Muscle of back (tissue), 13 donors: ENCODE results near the gene ILKAP. TPM values are rescaled to one million over a fixed set of nuclear protein-coding genes. Genes with fewer than 3 reads are reported as not detected.

Experiments used
- DNase-seq, 3 donors: peaks; one replicate each; pipeline versions ENCODE4 v3.0.0 to v3.0.0-alpha.2; 2013
- long read RNA-seq, 9 donors: transcript quantifications; one replicate each; lab custom pipeline, GENCODE V29; 2026
- polyA plus RNA-seq, 10 donors: library from polyadenylated mRNA; unstranded; fragments of 120-200 nt; gene quantifications; one replicate each; pipeline ENCODE4 v1.2.1, GENCODE V29; 2013; ENCODE audit not compliant: insufficient read length in 10 of 10

The ILKAP gene
- 10 to 100 TPM; 27.6 to 45.1 (median 31.7) TPM for polyA plus RNA-seq
- long read RNA-seq, donor 1, transcript ILKAP-201 (12 exons, 1,490 nt) = major isoform, 12 of 15 reads
- long read RNA-seq, donor 1, partial matches to known transcripts = 0 of 15 reads
- long read RNA-seq, donor 1, other reads (novel, unspliced or antisense) = 0 of 15 reads
- long read RNA-seq, donor 2, transcript ILKAP-201 (12 exons, 1,490 nt) = major isoform, 8 of 9 reads
- long read RNA-seq, donor 2, partial matches to known transcripts = 0 of 9 reads
- long read RNA-seq, donor 2, other reads (novel, unspliced or antisense) = 0 of 9 reads
- long read RNA-seq, donor 3 = 0 reads
- long read RNA-seq, donor 4, transcript ILKAP-201 (12 exons, 1,490 nt) = major isoform, 8 of 8 reads
- long read RNA-seq, donor 4, partial matches to known transcripts = 0 of 8 reads
- long read RNA-seq, donor 4, other reads (novel, unspliced or antisense) = 0 of 8 reads
- long read RNA-seq, donor 5, transcript ILKAP-201 (12 exons, 1,490 nt) = major isoform, 13 of 24 reads
- long read RNA-seq, donor 5, partial matches to known transcripts = 6 of 24 reads
- long read RNA-seq, donor 5, other reads (novel, unspliced or antisense) = 0 of 24 reads
- long read RNA-seq, donor 6, transcript ILKAP-201 (12 exons, 1,490 nt) = major isoform, 8 of 8 reads
- long read RNA-seq, donor 6, partial matches to known transcripts = 0 of 8 reads
- long read RNA-seq, donor 6, other reads (novel, unspliced or antisense) = 0 of 8 reads
- long read RNA-seq, donor 7, transcript ILKAP-201 (12 exons, 1,490 nt) = major isoform, 7 of 8 reads
- long read RNA-seq, donor 7, partial matches to known transcripts = 0 of 8 reads
- long read RNA-seq, donor 7, other reads (novel, unspliced or antisense) = 0 of 8 reads
- long read RNA-seq, donor 8, transcript ILKAP-201 (12 exons, 1,490 nt) = major isoform, 6 of 9 reads
- long read RNA-seq, donor 8, partial matches to known transcripts = 0 of 9 reads
- long read RNA-seq, donor 8, other reads (novel, unspliced or antisense) = 0 of 9 reads
- long read RNA-seq, donor 9 = 0 reads

DNA sequence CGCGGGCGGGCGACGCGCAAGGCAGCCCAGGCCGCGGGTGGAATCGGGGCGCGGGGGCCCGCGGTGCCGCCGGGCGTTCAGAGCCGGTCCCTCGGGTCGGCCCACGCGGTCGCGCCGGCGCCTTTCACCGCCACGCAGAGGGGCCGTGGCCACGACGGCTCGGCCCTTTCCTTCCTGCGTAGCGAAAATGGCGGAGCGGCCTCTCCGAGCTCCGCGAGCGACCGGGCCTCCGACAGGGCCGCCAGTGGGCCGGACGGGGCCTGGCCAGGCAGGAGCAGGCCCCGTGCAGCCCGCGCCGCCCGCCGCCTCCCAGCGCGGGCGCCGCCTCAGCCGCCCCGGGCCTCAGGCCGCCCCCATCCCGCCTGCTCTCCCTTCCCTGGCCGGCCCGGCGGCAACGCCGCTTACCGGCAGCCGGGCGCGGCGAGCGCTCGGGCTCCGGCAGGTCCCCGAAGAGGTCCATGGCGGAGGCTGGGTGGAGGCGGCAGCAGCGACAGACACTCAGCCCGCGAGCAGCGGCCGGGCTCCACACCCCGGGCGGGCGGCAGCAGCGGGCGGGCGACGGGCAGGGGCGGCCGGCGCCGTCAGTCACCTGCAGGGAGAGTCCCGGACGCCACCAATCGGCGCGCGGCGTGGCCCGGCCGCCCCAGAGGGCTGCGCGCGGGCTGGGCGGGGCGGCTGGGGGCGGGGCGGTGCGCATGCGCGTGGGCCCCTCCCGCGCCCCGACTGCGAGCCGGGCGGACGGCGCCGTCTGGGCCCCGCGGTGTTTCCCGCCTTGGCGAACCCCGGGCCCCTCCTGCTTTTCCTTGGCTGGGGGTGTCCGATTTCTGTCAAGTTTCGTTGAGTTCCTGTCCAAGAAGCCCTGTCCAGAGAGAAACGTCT is at the start of gene ILKAP:
TSS of gene ILKAP (minus strand) at position 602 of the 879 bp plus-strand sequence. CDS start at position 460, 142 bp downstream.
- DNase-seq = peak; percentile 86 to 93 (median 88)

- DNase-seq = no peak
Measured at GRCh38 chr2:238252766-238253630, 49.5 kb upstream of the ILKAP start.

DNA sequence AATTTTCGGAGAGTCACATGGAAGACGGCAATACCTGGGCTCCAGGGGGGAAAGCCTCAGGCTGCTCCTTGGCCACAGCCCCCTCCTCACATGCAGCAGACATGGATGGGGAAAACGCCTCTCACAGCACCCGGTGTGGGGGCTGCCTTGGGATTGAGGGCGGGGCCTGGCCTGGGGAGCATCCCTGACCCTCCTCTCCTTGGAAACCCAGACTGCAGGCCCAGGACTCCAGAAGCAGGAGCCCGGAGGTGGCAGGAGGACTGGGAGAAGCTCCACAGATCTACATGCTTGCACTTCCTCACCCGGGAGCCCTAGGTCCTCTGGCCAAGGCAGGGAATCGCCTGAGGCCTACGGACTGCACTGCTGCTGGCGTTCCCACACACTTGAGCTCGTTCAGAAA is 48.5 kb upstream of the ILKAP start:
- DNase-seq = no peak

- DNase-seq = no peak
Measured at GRCh38 chr2:238251331-238251730, 47.8 kb upstream of the ILKAP start.

DNA sequence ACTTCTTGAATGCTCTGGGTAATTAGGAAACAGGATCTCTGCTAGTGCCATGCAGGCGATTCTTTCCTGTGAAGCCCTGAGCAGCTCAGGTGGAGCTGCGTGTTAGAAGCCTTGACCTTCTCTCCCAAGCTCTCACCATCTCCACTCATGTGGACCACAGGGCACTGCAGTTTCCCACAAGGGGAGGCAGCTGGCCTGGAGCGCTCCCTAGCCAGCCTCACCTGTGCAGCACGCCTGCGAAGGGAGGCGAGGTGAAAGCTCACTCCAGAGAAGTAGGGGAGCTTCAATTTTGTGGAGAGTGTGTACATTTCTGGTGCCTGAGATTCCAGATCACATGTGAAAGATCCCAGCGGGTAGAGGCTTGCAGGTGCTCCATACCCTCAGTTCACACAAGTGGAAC is 47.4 kb upstream of the ILKAP start:
- DNase-seq = no peak

GRCh38 chr2:238247841-238248453 is 44.5 kb upstream of the ILKAP start:
- DNase-seq = no peak

- DNase-seq = no peak
Measured at GRCh38 chr2:238247002-238247822, 43.7 kb upstream of the ILKAP start.

- no peak for DNase-seq
Measured at GRCh38 chr2:238244151-238244550, 40.7 kb upstream of the ILKAP start.

- no peak for DNase-seq
Measured at GRCh38 chr2:238243496-238244076, 40.1 kb upstream of the ILKAP start.

GRCh38 chr2:238242731-238243495 is 39.4 kb upstream of the ILKAP start:
- DNase-seq = no peak

GRCh38 chr2:238241970-238242369 is 38.5 kb upstream of the ILKAP start:
- no peak for DNase-seq

- DNase-seq = peak; percentile 76 to 85 (median 79)
Measured at GRCh38 chr2:238240757-238241711, 37.5 kb upstream of the ILKAP start.

- DNase-seq = peak; percentile 88 to 95 (median 93)
Measured at GRCh38 chr2:238239863-238240756, 36.6 kb upstream of the ILKAP start, which contains the start of gene HES6. Gene HES6 (minus strand): TSS chr2:238240038. CDS start chr2:238239905, 133 bp downstream.

DNA sequence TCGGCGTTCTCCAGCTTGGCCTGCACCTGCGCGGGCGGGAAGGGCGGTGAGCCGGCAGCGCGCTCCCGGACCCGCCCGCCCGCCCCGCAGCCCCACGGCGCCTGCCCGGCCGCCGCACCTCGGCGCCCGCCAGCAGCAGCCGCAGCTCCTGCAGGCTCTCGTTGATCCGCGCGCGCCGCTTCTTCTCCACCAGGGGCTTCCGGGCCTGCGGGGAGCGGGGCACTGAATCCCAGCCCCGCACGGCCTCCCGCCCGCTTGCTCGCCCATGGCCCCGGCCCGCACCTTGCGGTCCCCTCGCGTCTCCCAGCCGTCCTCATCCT is 36.0 kb upstream of the ILKAP start:
- DNase-seq = no peak

DNA sequence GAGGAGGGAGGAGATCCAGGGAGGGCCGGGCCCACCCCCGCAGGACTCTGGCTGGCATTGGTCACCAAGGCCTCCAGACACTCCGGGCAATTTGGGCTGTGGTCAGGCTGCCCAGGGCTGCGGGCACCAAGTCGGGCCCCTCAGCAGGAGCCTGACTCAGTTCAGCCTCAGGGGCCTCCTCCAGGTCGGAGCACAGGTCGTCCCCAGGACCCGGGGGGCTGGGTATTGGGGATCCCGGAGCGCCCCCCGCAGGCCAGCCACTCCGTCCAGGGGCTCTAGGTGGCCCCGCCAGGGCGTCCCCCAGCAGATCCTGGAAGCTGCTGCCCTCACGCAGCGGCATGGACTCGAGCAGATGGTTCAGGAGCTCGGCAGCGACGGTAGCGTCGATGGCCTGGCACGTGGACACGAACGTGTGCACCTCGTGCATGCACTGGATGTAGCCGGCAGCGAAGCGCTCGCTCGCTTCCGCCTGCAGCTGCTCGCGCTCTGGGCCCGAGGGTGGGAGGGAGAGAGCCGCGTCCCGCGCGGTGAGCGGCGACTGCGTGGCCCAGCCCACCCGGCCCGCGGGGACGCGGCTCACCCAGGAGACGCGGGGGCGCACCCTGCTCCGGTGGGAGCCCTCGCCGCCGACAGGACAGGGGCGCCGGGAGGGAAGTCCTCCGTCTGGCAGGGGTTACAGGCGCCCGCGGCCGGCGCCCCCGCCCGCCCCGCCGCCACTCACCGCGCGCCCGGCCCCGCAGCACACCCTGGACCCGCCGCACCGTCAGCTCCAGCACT is 35.5 kb upstream of the ILKAP start:
- DNase-seq = peak in 1 of 3 donors; percentile 53
